ENCODE results near the gene PI16.

Gene PI16

GRCh38 chr6:36954262-36954931 is at the start of gene PI16:
Gene PI16 (plus strand): TSS chr6:36954738. CDS start chr6:36954761, 23 bp downstream.
- DNase-seq (ENCODE audit: low spot score) = no peak

- no peak for DNase-seq (ENCODE audit: low spot score)
Observed at GRCh38 chr6:36904851-36905393, 49.6 kb upstream of the PI16 start.

- DNase-seq (ENCODE audit: low spot score) = no peak
Observed at GRCh38 chr6:36906539-36907325, 47.8 kb upstream of the PI16 start.

GRCh38 chr6:36907781-36908180 is 46.8 kb upstream of the PI16 start:
- DNase-seq (ENCODE audit: low spot score) = no peak

GRCh38 chr6:36908747-36909146 is 45.8 kb upstream of the PI16 start:
- DNase-seq (ENCODE audit: low spot score) = no peak

- no peak for DNase-seq (ENCODE audit: low spot score)
Observed at GRCh38 chr6:36912030-36912454, 42.5 kb upstream of the PI16 start.

GRCh38 chr6:36912586-36912985 is 42.0 kb upstream of the PI16 start:
- DNase-seq (ENCODE audit: low spot score) = no peak

- DNase-seq (ENCODE audit: low spot score) = no peak
Observed at GRCh38 chr6:36913082-36913481, 41.5 kb upstream of the PI16 start.

- peak; percentile 41 for DNase-seq (ENCODE audit: low spot score)
Observed at GRCh38 chr6:36914227-36914794, 40.2 kb upstream of the PI16 start.

- no peak for DNase-seq (ENCODE audit: low spot score)
Observed at GRCh38 chr6:36915599-36915998, 38.9 kb upstream of the PI16 start.

- no peak for DNase-seq (ENCODE audit: low spot score)
Observed at GRCh38 chr6:36916126-36916525, 38.4 kb upstream of the PI16 start.

GRCh38 chr6:36917541-36918193 is 36.9 kb upstream of the PI16 start:
- DNase-seq (ENCODE audit: low spot score) = no peak

GRCh38 chr6:36920049-36920448 is 34.5 kb upstream of the PI16 start:
- no peak for DNase-seq (ENCODE audit: low spot score)

- DNase-seq (ENCODE audit: low spot score) = no peak
Observed at GRCh38 chr6:36920546-36920945, 34.0 kb upstream of the PI16 start.

GRCh38 chr6:36924131-36924530 is 30.4 kb upstream of the PI16 start:
- no peak for DNase-seq (ENCODE audit: low spot score)

- no peak for DNase-seq (ENCODE audit: low spot score)
Observed at GRCh38 chr6:36924778-36925374, 29.7 kb upstream of the PI16 start.

- no peak for DNase-seq (ENCODE audit: low spot score)
Observed at GRCh38 chr6:36925809-36926208, 28.7 kb upstream of the PI16 start.

GRCh38 chr6:36926708-36927513 is 27.6 kb upstream of the PI16 start:
- DNase-seq (ENCODE audit: low spot score) = no peak

GRCh38 chr6:36927691-36928546 is 26.6 kb upstream of the PI16 start:
- no peak for DNase-seq (ENCODE audit: low spot score)

GRCh38 chr6:36928547-36928918 is 26.0 kb upstream of the PI16 start:
- no peak for DNase-seq (ENCODE audit: low spot score)
